DMS79 treated with DMSO at 0.1 percent for 48 hours (cell line): ENCODE data around the gene TMEM266.

Source experiments
- DNase-seq: peaks from one replicate; lab custom pipeline; 2025; lab: John Stamatoyannopoulos, UW

Gene TMEM266

DNA sequence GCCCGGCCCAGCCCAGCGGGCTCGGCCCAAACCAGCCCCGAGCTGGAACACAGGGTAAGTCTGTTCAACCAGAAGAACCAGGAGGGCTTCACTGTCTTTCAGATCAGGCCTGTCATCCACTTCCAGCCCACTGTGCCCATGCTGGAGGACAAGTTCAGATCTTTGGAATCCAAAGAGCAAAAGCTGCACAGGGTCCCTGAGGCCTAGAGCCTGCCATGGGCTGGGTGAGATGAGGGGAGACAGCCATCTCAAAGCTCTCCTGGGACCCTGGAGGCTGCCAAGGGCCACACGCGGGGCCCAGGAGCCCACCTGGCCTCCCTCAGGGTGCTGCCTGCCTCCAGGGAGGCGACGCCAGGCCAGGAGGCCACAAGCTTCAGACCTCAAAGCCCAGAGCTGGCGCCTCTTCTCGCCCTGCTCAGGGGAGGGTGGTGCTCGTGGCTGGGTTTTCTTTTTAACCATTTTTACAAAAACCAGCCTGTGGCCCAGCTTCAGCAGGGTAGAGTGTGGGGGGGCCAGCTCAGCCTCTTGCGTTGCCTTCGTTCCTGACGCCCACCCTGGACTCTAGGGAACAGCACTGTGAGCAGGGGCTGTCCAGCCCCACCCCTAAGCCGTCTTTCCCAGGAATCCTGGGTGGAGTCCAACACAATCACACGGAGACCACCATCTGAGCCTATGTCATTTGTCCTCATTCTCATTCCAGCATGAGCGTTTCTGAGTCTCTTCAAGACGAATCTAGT, 144.5 kb downstream of the TMEM266 start:
- DNase-seq = no peak

DNA sequence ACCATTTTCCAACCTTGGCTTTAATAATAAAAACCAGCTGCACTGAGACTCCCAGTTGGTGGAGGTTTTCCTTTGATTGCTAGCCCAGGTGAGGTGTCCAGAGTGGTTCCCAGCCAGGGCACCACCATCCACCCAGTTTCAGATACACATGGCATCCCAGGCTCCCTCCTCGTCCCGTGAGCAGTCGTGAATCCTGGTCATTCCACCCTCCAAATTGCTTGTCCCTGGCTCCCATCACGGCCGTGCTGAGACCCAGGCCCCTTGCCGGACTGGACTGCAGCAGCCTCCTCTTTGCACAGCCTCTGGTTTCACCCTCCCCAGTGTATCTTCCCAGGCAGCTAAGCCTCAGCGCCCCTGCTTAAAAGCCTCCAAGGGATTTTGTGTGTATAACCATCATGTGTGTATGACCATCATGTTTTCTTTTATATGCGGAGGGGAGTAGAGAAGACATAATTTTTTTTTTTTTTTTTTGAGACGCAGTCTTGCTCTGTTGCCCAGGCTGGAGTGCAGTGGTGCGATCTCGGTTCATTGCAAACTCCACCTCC, 145.2 kb downstream of the TMEM266 start:
- no peak for DNase-seq

DNA sequence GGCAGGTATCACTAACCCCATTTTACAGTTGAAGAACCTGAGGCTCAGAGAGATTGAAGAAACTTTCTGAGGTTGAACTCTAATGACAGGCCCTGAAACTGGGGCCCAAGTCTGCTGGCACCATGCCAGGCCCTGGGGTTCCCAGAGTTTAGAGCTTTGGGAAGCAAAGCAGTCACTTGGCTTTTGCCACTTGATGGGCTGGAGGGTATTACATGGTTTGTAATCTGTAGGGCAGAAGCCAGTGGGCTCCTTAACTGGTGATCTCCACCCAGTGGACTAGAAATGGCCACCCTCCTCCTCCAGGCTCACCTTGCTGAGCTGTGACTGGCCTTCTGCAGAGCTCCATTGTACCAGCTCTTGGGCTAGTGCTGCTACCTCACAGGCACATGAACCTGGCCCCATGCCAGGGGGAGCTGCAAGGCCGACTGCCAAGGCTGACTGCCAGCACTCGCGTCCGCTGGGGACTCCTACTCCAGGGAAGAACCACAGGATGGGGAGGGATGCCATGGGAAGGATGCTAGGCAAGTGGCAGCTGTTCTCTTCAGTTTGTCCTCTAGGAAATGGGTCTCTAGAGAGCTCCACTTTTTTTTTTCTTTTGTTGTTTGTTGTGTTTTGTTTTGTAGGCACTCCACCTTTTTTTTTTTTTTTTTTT, 146.7 kb downstream of the TMEM266 start:
- peak; percentile 82 for DNase-seq

GRCh38 chr15:76208084-76208785, 148.4 kb downstream of the TMEM266 start:
- DNase-seq = no peak

DNA sequence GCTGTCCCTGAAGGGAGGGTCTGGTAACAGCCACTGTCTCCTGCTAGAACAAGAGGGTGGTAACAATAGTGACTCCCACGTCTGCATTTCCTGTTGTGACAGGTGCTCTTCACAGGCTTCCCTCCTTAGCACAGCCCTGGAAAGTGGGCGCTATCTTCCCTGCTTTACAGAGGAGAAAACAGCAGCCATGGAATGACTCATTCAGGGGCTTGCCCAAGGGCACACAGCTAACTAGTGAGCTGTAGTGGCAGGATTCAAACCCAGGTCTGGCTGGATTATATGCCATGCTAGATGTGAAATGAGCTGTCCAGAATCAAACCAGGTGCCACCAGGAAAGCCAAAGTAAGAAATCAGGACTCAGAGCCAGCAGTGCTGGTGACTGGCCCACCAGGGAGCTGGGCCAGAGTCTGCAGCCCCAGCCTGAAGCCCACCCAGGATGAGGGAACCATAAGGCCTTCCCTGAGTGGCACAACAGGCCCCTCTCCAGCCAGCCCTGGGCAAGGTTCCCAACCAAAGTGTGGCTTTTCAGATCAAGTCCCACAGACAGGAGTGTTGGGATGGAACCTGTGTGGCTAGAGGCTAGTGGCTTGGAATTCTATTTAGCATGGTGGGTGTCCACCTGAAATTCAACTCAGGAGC, 149.1 kb downstream of the TMEM266 start:
- DNase-seq = no peak

GRCh38 chr15:76209523-76209922, 149.7 kb downstream of the TMEM266 start:
- no peak for DNase-seq

DNA sequence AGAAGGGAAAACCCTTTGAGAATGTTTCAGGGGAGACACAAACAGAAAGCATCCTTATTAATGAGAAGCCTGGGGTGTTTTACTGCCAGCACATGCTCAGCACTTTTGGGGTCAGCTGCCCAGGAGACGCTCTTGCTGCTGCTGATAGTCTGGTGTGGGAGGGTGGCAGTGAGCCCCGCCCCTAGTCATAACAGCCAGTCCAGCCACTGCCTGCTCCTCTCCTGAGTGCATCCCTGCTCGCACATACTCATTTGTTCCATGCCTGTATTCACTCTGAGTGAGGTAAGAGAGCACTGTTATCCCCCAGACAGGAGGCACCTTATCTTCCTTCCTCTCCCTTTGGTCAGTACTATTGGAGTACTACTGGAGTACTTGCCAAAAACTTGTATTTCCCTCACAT, 150.2 kb downstream of the TMEM266 start:
- no peak for DNase-seq

- DNase-seq = no peak
These were observed 155.8 kb downstream of the TMEM266 start for GRCh38 chr15:76215634-76216033.

DNA sequence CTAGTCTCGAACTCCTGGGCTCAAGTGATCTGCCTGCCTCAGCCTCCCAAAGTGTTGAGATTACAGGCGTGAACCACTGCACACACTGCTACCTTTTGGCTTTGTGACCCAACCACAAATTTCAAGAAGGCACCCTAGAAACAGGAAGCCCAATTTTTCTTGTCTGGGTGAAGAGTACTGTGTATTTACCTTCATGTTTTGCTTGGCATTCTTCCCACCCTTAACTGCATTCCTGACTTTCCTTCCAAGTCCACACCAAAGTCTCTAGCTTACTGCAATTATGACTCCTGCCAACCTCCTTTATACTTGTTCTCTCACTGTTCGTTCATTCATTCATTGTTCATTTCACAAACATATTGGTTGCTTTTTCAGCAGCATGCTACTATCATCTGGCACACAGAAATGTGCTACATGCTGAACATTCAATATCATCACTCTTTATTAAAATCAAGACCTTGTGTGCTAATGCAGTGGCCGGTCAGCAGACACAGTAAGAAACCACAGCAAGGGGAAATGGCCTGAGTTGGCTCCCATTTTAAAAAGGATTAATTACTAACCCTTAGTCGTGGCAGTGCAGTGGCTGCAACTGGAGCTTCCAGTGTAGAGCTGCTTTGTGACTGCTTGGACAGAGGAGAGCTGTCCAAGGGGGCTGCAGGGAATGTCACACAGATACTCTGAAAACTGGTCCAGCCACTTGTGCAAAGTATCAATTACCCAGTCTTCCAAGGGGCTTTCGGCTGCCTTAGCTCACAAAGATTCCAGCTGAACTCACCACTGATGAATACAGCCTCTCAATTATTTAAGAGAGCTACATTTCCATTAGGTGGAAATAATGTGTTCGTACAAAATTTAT, 157.5 kb downstream of the TMEM266 start:
- DNase-seq = peak; percentile 77

DNA sequence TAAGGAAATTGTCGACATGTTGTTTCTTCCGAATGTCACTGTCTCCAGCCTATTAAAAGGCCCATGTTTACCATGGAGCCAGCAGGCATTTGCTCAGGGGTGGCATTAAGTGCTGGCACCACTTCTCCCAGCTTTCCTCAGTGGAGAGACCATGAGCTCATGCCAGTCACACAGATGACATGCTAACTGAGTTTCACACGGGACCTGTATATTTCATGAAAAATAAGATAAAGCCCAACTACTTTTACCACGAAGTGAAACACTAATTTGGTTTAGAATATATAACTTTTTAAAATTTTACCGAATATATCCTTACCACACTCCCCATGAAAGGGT, 158.1 kb downstream of the TMEM266 start:
- DNase-seq = no peak

- DNase-seq = no peak
These were observed 161.4 kb downstream of the TMEM266 start for GRCh38 chr15:76221085-76221767.

DNA sequence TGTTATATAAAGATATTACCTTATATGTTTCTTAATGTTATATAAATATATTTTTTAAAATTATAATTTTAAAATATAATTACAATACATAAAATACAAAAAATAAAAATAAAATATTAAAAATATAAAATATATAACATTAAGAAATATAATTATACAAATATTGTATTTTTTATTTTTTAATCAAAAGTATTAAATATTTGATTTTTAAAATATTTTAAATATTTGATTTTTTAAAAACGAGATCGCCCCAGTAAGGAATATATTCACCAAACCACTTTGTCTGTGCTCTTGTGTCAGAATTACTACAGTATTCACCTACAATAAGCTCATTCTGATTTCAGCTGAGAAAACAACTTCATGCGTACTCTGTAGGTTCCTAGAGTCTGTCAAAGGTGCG, 162.4 kb downstream of the TMEM266 start:
- no peak for DNase-seq

GRCh38 chr15:76223521-76223920, 163.7 kb downstream of the TMEM266 start:
- no peak for DNase-seq

DNA sequence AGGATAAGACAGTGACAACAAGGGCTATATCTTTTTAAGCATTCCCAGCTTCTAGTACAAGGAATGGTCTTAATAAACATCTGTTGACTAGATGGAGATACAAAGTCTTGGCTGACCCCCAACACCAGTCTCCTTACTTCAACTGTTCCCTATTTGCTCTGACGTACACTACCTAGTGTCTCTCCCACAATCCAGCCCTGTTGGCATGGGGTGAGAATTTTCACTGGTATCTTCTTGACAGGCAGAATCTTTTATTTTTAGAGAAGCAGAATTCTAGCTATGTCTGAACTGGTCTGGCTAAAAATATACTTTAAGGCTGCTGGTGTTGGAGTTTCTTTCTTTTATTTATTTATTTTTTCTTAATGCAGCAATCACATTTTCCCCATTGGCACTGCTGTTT, 169.5 kb downstream of the TMEM266 start:
- DNase-seq = no peak

DNA sequence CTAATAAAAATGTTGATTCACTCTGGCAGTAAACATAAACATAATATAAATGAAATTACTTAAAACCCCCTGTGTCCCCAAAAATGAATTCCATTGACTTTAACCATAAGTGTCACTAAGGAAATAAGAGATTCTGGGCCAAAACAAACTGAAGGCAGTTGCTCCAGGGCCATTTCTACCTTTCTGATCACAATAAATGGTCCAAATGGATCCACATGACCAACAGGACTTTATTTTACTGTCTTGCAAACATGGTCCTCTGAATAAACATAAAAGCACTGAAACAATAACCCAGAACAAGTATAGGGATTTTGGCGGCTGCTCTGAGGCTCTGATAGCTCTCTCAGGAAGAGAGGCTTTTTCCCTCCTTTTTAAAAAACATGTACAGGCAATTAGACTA, 174.1 kb downstream of the TMEM266 start:
- DNase-seq = no peak

GRCh38 chr15:76234337-76234889, 174.6 kb downstream of the TMEM266 start:
- DNase-seq = peak; percentile 29

DNA sequence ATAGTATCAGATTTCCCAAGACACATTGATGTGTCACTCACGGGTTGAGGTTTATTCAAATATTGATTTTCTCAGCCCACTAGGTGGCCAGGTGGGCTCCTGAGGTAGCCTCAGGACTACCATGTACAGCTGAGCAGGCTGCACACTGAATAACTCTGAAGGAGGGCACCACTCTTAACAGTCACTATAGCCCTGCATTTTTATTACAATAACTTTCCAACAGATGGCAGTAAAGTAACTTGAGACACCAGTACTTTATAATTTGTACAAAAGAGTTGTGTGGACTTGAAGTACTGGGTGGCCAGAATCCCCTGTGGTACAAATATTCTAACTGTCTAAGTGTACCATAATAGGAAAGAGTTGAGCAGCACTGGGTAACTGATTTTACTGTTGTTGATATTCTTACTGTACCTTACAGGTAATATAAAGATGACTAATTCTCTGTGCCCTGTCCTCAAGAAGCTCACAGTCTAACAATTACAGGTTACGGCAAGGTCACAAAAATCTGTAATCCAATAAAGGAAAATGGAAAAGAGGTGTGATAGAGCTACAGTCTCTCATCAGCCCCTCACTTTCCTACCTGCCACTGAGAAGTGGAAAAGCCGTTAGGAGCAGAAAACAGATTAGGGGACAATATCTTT, 175.5 kb downstream of the TMEM266 start:
- DNase-seq = peak; percentile 6

GRCh38 chr15:76236350-76236749, 176.6 kb downstream of the TMEM266 start:
- no peak for DNase-seq

DNA sequence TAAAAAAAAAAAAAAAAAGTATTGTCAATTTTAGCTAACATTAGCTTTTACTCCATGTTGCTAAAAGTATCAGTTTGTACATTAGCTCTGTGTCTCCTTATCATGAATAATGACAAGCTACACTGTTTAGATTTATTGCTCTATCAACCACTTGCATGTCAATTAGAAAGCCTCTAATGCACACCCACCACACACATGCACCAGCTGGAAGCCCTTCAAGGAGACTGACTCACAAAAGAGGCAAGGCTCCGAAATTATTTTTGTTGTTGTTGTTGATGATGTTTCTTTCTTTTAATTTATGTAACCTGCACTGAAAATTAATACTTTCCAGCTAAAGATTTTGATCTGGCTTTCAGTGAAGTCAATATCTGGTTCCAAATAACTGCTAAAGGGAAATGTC, 180.0 kb downstream of the TMEM266 start:
- DNase-seq = peak; percentile 1

- no peak for DNase-seq
These were observed 185.4 kb downstream of the TMEM266 start for GRCh38 chr15:76245072-76245610.
